NCI-H1048 (cell line): ENCODE measurements around the gene MMP24OS.

Experiments
- DNase-seq: peaks from one replicate; lab custom pipeline; 2025; lab: John Stamatoyannopoulos, UW

The MMP24OS gene

DNA sequence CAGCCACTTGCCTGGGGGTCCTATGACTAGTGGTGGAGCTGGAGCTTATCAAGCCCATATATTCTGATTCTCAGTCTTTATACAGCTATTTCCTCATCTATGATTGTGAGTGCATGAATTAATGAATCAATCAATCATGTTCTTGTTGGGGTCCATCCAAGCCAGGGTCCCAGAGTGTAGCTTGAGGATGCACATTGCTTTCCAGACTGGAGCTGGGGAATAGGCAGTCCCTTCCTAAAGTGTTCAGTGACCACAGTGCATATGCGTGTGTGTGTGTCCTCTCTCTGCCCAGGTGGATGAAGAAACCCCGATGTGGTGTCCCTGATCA is 26.3 kb downstream of the MMP24OS start:
- no peak for DNase-seq

DNA sequence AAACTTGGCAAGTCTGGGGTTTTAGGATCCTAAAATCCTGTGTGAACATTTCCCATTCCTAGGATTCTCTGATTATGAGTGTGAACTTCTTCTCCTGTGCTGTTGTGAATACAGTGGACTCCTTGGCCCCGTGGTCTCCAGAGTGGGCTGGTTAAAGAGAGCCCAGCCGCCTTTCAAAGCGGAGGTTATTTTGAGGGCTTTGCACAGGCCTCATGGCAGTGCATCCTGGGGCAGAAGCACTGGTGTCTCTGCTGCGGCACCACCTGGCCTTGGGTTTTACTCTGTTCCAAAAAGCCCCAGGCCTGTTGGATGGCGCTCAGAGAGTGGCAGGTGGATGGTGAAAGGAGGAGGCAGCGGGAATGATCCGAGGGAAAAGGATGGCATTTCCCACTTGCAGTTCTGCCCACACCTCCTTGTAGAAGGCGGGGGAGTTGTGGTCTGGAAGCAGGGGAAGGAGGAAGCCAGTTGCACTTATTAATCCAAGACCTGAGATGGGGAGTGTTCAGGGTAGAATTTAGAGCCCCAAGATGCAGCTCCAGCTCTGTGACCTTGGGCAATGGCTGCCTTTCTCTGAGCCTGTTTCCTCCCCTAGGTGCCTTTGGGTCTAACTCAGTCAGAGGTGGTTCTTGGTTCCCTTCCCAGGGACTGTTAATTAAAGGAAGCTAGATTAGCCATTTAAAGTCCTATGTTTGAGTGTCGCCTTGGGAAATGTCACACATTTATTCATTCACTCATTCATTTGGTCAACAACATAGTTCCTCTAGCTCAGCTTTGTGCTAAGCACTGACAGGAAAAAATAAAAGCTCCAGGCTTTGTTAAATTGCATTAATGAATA is 29.1 kb downstream of the MMP24OS start:
- DNase-seq = no peak

- no peak for DNase-seq
Measured at GRCh38 chr20:35246723-35247122, 31.2 kb downstream of the MMP24OS start.

- DNase-seq = no peak
Measured at GRCh38 chr20:35243986-35244385, 33.9 kb downstream of the MMP24OS start.

- no peak for DNase-seq
Measured at GRCh38 chr20:35243317-35243716, 34.6 kb downstream of the MMP24OS start.

DNA sequence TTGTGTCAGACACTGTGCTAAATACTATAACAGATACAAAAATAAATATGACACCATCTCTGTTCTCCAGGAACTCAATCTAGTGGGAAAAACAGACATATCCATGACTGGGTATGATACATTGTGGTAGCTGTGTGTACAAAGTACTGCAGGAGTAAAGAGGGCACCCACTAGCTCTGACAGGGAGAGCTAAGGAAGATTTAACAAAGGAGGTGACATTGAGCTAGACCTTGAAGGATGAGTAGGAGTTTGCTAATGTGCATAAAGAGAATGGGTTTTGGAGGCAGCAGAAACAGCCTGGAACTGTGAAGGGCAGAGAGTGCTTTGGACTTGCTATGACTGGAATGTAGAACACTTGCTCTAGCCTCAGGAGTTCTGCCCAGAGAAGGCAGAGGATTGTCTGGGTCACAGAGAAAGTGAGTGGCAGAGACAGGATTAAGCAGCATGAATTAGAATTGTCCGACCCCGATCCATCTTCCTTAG is 37.1 kb downstream of the MMP24OS start:
- no peak for DNase-seq

- no peak for DNase-seq
Measured at GRCh38 chr20:35240083-35240810, 37.7 kb downstream of the MMP24OS start.

DNA sequence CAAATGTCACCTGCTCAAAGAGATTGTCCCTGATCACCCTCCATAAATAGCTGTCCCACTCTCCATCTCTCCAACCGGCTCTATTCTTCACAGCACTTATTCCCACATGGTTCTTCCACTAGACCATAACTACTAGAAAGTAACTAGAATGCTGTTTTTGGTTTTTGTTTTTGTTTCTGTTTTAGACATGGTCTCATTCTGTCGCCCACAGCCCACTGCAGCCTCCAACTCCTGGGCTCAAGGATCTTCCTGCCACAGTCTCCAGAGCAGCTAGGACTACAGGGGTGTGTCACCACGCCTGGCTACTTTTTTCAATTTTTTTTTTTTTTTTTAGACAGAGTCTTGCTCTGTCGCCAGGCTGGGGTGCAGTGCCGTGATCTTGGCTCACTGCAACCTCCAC is 39.2 kb downstream of the MMP24OS start:
- no peak for DNase-seq

- no peak for DNase-seq
Measured at GRCh38 chr20:35238170-35238569, 39.8 kb downstream of the MMP24OS start.

DNA sequence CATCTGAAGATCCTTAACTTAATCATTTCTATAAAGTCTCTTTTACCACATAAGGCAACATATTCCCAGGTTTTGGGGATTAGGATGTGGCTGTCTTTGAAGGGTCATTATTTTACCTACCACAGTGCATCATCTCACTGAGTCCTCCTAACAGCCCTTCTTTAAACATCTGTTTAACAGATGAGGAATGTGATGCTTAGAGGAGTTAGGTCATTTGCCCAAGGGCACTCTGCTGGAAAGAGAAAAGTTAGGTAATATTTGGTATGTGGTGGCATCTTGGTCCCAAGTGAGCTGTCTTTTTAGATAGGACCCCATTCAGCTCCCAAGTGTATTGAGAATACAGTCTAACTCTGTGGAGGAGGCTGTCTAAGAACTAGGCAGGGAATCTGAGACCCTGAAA is 40.4 kb downstream of the MMP24OS start:
- no peak for DNase-seq

DNA sequence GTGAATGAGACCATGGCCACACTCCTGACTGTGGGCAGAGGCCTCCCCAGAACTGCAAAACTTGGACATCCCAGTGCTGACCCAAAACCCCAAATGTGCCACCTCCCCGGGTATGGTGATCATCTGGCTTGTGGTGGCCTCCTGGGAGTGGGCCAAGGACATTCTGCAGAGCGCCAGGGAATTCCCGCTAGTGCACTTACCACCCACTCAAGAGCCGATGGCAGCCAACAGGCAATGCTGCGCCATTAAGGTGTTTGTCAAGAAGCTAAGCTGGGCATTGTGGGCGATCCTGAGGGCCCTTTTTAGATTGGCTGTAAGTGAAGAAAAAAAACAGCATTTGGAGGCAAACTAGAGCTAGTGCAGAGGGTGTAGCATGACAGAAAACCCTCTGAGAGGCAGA is 42.0 kb downstream of the MMP24OS start:
- DNase-seq = no peak

- no peak for DNase-seq
Measured at GRCh38 chr20:35232575-35232974, 45.3 kb downstream of the MMP24OS start.

DNA sequence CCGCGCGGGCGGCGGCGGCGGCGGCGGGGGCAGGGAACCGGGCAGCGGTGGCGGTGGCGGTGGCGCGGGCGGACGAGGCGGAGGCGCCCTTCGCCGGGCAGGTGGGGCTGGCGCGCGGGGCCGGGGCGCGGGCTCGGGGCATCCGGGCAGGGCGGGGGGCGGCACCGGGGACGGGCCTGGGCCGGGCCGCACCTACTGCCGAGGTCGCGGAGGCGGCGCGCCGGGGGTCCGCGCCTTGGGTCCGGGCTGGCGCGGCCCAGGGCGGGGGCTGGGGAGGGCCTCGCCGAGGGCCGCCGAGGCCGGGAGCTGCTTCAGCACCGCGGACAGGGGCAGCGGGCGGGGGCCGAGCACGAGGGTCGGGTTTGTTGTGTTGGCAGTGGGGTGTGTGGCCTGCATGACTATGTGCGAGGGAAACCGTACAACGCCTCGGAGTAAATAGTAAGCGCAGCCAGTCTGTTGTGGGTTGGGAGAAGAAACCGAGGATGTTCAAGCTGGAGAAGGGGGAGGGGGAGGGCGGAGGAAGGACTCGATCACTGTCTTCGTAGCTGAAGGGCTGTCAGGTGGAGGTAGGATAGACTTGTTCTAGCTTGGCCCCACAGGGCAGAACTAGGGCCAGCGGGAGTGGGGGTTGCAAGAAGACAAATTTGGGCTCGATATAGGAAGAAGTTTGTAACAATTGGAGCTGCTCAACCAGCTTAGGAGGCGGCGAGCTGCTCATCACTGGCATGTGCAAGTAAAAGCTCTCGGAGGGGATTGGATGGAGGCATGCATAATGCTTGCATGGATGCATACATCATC is 50.8 kb downstream of the MMP24OS start:
- peak; percentile 5 for DNase-seq
